ENCODE results near the gene SLC4A4. TPM values are rescaled to one million over a fixed set of nuclear protein-coding genes. Genes with fewer than 3 reads are reported as not detected.

SLC4A4 gene
- total and polyA plus RNA-seq, 2 of the 13 experiments (the other 11 are each of a cell fraction or from before 2014, with no cell fraction given), result 0.01 TPM; not detected in 1

- Histone ChIP-seq H3K4me3 (replicated peaks in 1 of 3; ENCODE audit: insufficient read depth in 1 of 3, low read depth in 2 of 3, low read length in 3 of 3) (no peak overlapping the region), H3K27me3 (ENCODE audit: control insufficient read depth in 1 of 2, insufficient read depth in 2 of 2, low read length in 2 of 2) (no peaks in the 10 kb centered on the region; a peak in 1 of 5 replicates), H3K27ac (ENCODE audit: extremely low read length, insufficient read depth, low read length) (no peak overlapping the region), H3K9me3 (ENCODE audit: low read length) (no peaks in the 10 kb centered on the region), H3K4me1 (ENCODE audit: insufficient read depth, low read length) (no peaks in the 10 kb centered on the region), H2AFZ (ENCODE audit: low read length) (no peak overlapping the region), H3K4me2 (ENCODE audit: low read depth, low read length) (no peak overlapping the region), H4K20me1 (ENCODE audit: insufficient read depth, low read length) (no peaks in the 10 kb centered on the region), H3K36me3 (replicated peaks in 1 of 2; ENCODE audit: control insufficient read depth in 1 of 2, insufficient read depth in 2 of 2, low read length in 2 of 2) (no peaks in the 10 kb centered on the region), H3K9ac (ENCODE audit: insufficient read depth, low read depth, low read length) (no peak overlapping the region), H3K79me2 (ENCODE audit: insufficient read depth, low read length) (no peaks in the 10 kb centered on the region)
- FAIRE-seq (no peak), DNase-seq (ENCODE audit: low spot score) (no peak), ATAC-seq (no peak)
- POLR2A ChIA-PET, result no interaction called here
- no peak for TF ChIP-seq SP4 (CRISPR knock-in tag; IDR thresholded peaks at IDR 0.05)
- TF ChIP-seq ZNF879 (CRISPR knock-in tag; IDR thresholded peaks at IDR 0.05), result no peak
- TF ChIP-seq KLF13 (CRISPR knock-in tag; IDR thresholded peaks at IDR 0.05), result no peak
- no peak for TF ChIP-seq ZBTB43 (CRISPR knock-in tag; conservative IDR thresholded peaks at IDR 0.05)
- TF ChIP-seq KAT7 (CRISPR knock-in tag; IDR thresholded peaks at IDR 0.05; ENCODE audit: borderline replicate concordance), result no peak
- TF ChIP-seq ARNTL (CRISPR knock-in tag; IDR thresholded peaks at IDR 0.05), result no peak
- no TSS peak for BruUV-seq (replicated peaks)
- CTCF ChIA-PET (ENCODE audit: low intra/inter-chr PET ratio, low total read pairs), result no interaction called here
- in situ Hi-C loops (cut with HindIII; ENCODE audit: extremely low pct_ligation_motif_present, low pct_unique_long_range_greater_than_20kb) (no loop called here), intact Hi-C loops (cut with micrococcal nuclease; ENCODE audit: unreplicated experiment) (no loop called here)
- WGBS (ENCODE audit: low lambda C conversion rate), result 3% methylated on average over 3 of the region's 3 CpGs
Observed at GRCh38 chr4:71599578-71599977, 260.8 kb downstream of the SLC4A4 start.

DNA sequence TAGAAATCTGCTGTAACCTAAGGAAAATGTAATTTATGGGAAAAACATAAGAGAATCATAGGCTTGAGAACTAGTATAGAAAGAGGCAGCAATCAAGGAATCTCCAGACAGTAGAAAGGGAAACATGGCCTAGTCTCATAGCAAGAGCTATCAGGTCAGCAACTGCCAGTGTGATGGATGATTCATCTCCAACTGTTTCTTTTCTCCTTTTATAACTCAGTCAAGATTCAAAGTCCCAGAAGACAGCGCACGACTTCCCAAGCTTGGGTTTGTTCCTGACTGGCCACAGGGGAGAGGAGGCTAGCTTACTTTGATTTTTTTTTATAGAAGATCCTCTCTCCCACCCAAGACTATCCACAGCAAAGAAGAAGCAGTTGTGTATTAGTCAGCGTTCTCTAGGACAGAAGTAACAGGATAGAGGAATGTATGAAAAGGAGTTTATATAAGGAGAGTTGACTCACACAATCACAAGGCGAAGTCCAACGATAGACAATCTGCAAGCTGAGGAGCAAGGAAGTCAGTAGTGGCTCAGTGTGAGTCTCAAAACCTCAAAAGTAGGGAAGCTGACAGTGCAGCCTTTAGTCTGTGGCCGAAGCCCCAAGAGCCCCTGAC lies 263.6 kb downstream of the SLC4A4 start:
- ChIA-PET CTCF (ENCODE audit: low intra/inter-chr PET ratio, low total read pairs) (no interaction called here), POLR2A (no interaction called here)
- H2AFZ ChIP-seq (ENCODE audit: low read length), result no peak overlapping the region
- DNase-seq (ENCODE audit: low spot score) (no peak), ATAC-seq (no peak), FAIRE-seq (no peak)
- no peak overlapping the region for H3K9ac ChIP-seq (ENCODE audit: insufficient read depth, low read depth, low read length)
- H3K36me3 ChIP-seq (replicated peaks in 1 of 2; ENCODE audit: control insufficient read depth in 1 of 2, insufficient read depth in 2 of 2, low read length in 2 of 2), result no peaks in the 10 kb centered on the region
- in situ Hi-C loops (cut with HindIII; ENCODE audit: extremely low pct_ligation_motif_present, low pct_unique_long_range_greater_than_20kb), result no loop called here
- BruUV-seq (replicated peaks), result no TSS peak
- WGBS (ENCODE audit: low lambda C conversion rate), result 56% methylated on average over 6 of the region's 6 CpGs
- no peak for TF ChIP-seq ZNF619 (CRISPR knock-in tag; IDR thresholded peaks at IDR 0.05)
- TF ChIP-seq MXI1 (IDR thresholded peaks at IDR 0.05; ENCODE audit: borderline replicate concordance, low read depth, low read length), result no peak
- no peaks in the 10 kb centered on the region for H3K9me3 ChIP-seq (ENCODE audit: low read length)
- H3K27ac ChIP-seq (ENCODE audit: extremely low read length, insufficient read depth, low read length), result no peak overlapping the region
- H3K4me1 ChIP-seq (ENCODE audit: insufficient read depth, low read length), result peaks cover 3% of the 10 kb centered on the region
- H3K4me2 ChIP-seq (ENCODE audit: low read depth, low read length), result no peak overlapping the region
- H3K79me2 ChIP-seq (ENCODE audit: insufficient read depth, low read length), result no peaks in the 10 kb centered on the region
- H3K27me3 ChIP-seq (ENCODE audit: control insufficient read depth in 1 of 2, insufficient read depth in 2 of 2, low read length in 2 of 2), result no peaks in the 10 kb centered on the region
- no peak overlapping the region for H3K4me3 ChIP-seq (replicated peaks in 1 of 3; ENCODE audit: insufficient read depth in 1 of 3, low read depth in 2 of 3, low read length in 3 of 3)
- intact Hi-C loops (cut with micrococcal nuclease; ENCODE audit: unreplicated experiment), result no loop called here
- H4K20me1 ChIP-seq (ENCODE audit: insufficient read depth, low read length), result no peaks in the 10 kb centered on the region

Measured in HepG2 (cell line).